IMR-90 (cell line): ENCODE measurements around the gene CD6. TPM values are rescaled to one million over a fixed set of nuclear protein-coding genes. Genes with fewer than 3 reads are reported as not detected.

ENCODE experiments used
- ATAC-seq: fragments of 200-7000 bp; cut with Tn5 transposase; 2 replicates; pipeline ENCODE4 v1.9.1; 2020; ENCODE audit warnings: low read depth, mild to moderate bottlenecking, moderate library complexity
- BruUV-seq: library from RNA; stranded (reverse); fragments of 400-500 nt; replicated peaks from 2 replicates; lab custom pipeline; 2021; lab: Mats Ljungman, UMichigan
- CTCF ChIA-PET: fragments of 300-600 bp; formaldehyde crosslinking; extraction: SDS; loops from one replicate; lab custom pipeline; 2021; ENCODE audit warnings: antibody characterized with exemption; lab: Yijun Ruan, JAX
- POLR2A ChIA-PET: fragments of 300-600 bp; sonication (Branson Sonifier 250); formaldehyde crosslinking; loops from one replicate; lab custom pipeline; 2022; ENCODE audit warnings: antibody characterized with exemption; ENCODE audit not compliant: unreplicated experiment; lab: Charles Lee
- DNase-seq: peaks from one replicate; pipeline ENCODE4 v3.0.0; 2013
- H2AFZ ChIP-seq: replicated peaks from 2 replicates; pipeline ENCODE3; 2013; ENCODE audit warnings: low read length, mild to moderate bottlenecking; ENCODE audit not compliant: poor library complexity
- H2AK5ac ChIP-seq: 2 replicates; pipeline ENCODE4 v1.6.1; 2013; ENCODE audit warnings: low read depth, low read length, inconsistent platforms
- H2AK9ac ChIP-seq: replicated peaks from 2 replicates; pipeline ENCODE3; 2013; ENCODE audit warnings: mild to moderate bottlenecking, low read depth, low read length, moderate library complexity; ENCODE audit not compliant: poor library complexity
- H2BK120ac ChIP-seq: 2 replicates; pipeline ENCODE4 v1.6.1; 2013; ENCODE audit warnings: low read depth, low read length, inconsistent platforms
- H2BK15ac ChIP-seq: 3 replicates; pipeline ENCODE4 v1.6.1; 2013; ENCODE audit warnings: low read depth, low read length, inconsistent platforms
- H2BK20ac ChIP-seq: 2 replicates; pipeline ENCODE4 v1.6.1; 2013; ENCODE audit warnings: low read depth, mild to moderate bottlenecking, inconsistent platforms, low read length, moderate library complexity
- H2BK5ac ChIP-seq: 2 replicates; pipeline ENCODE4 v1.6.1; 2013; ENCODE audit warnings: mild to moderate bottlenecking, low read depth, low read length, inconsistent platforms; ENCODE audit not compliant: poor library complexity, severe bottlenecking
- H3K14ac ChIP-seq: replicated peaks from 2 replicates; pipeline ENCODE4 v1.6.1; 2013; ENCODE audit warnings: low read depth, low read length, inconsistent platforms
- H3K18ac ChIP-seq: 2 replicates; pipeline ENCODE4 v1.6.1; 2013; ENCODE audit warnings: low read depth, low read length, control low read depth
- H3K23ac ChIP-seq: 2 replicates; pipeline ENCODE4 v1.6.1; 2013; ENCODE audit warnings: low read depth, low read length, inconsistent platforms
- H3K27ac ChIP-seq: 2 replicates; pipeline ENCODE4 v1.5.1; 2013; ENCODE audit warnings: mild to moderate bottlenecking, control low read depth, low read length; ENCODE audit not compliant: insufficient read depth
- H3K27me3 ChIP-seq: 2 replicates; pipeline ENCODE4 v1.6.1; 2013; ENCODE audit warnings: low read length; ENCODE audit not compliant: control insufficient read depth, insufficient read depth
- H3K36me3 ChIP-seq: 2 replicates; pipeline ENCODE4 v1.6.1; 2013; ENCODE audit warnings: low read length, mixed read lengths; ENCODE audit not compliant: control insufficient read depth, insufficient read depth
- H3K4ac ChIP-seq: 2 replicates; pipeline ENCODE4 v1.6.1; 2013; ENCODE audit warnings: low read depth, low read length, inconsistent platforms
- H3K4me1 ChIP-seq: 2 replicates; pipeline ENCODE4 v1.6.1; 2013; ENCODE audit warnings: low read length, mixed read lengths; ENCODE audit not compliant: control insufficient read depth, insufficient read depth
- H3K4me2 ChIP-seq: 2 replicates; pipeline ENCODE4 v1.6.1; 2013; ENCODE audit warnings: low read depth, mild to moderate bottlenecking, control low read depth, low read length, moderate library complexity
- H3K4me3 ChIP-seq: 2 replicates; pipeline ENCODE4 v1.5.1; 2013; ENCODE audit warnings: low read depth, mild to moderate bottlenecking, control low read depth, low read length, moderate library complexity; ENCODE audit not compliant: insufficient read depth
- H3K56ac ChIP-seq: 2 replicates; pipeline ENCODE4 v1.6.1; 2013; ENCODE audit warnings: low read length, inconsistent platforms; ENCODE audit not compliant: insufficient read depth; ENCODE audit errors: extremely low read depth
- H3K79me1 ChIP-seq, 2 experiments: 2 replicates each; pipeline ENCODE4 v1.6.1; 2013; ENCODE audit warnings: low read length in 2 of 2, inconsistent platforms in 1 of 2, low read depth in 1 of 2
- H3K9ac ChIP-seq: 2 replicates; pipeline ENCODE4 v1.6.1; 2013; ENCODE audit warnings: low read depth, low read length, control low read depth
- H3K9me1 ChIP-seq: 2 replicates; pipeline ENCODE4 v1.6.1; 2013; ENCODE audit warnings: low read length, inconsistent platforms; ENCODE audit not compliant: insufficient read depth
- H3K9me3 ChIP-seq: 2 replicates; pipeline ENCODE4 v1.6.1; 2013; ENCODE audit warnings: low read length; ENCODE audit not compliant: control insufficient read depth, insufficient read depth
- H4K20me1 ChIP-seq: 2 replicates; pipeline ENCODE4 v1.6.1; 2013; ENCODE audit warnings: low read length, inconsistent platforms; ENCODE audit not compliant: insufficient read depth
- H4K5ac ChIP-seq: 2 replicates; pipeline ENCODE4 v1.6.1; 2013; ENCODE audit warnings: mild to moderate bottlenecking, low read depth, low read length, control low read depth
- H4K8ac ChIP-seq, 2 experiments: 2 replicates each; pipeline ENCODE4 v1.6.1; 2013; ENCODE audit warnings: low read depth in 2 of 2, low read length in 2 of 2, control low read depth in 1 of 2, inconsistent platforms in 1 of 2
- H4K91ac ChIP-seq: 2 replicates; pipeline ENCODE4 v1.6.1; 2013; ENCODE audit warnings: low read depth, low read length, inconsistent platforms; ENCODE audit not compliant: insufficient read depth
- BHLHE40 ChIP-seq: fragments of 150-350 bp; IDR thresholded peaks from 2 replicates; pipeline ENCODE4 v1.6.1; 2016; ENCODE audit warnings: mild to moderate bottlenecking, low read depth, low read length
- CEBPB ChIP-seq: IDR thresholded peaks from 2 replicates; pipeline ENCODE4 v1.6.1; 2012; ENCODE audit warnings: low read depth, low read length, improper control_type of control experiment
- CHD1 ChIP-seq: IDR thresholded peaks from 2 replicates; pipeline ENCODE4 v1.6.1; 2012; ENCODE audit warnings: low read depth, low read length, improper control_type of control experiment
- CTCF ChIP-seq: conservative IDR thresholded peaks from 2 replicates; pipeline ENCODE4 v1.5.1; 2012; ENCODE audit warnings: mild to moderate bottlenecking, low read depth, low read length, improper control_type of control experiment
- ELK1 ChIP-seq: fragments of 150-350 bp; IDR thresholded peaks from 2 replicates; pipeline ENCODE4 v1.6.1; 2016; ENCODE audit warnings: low read depth, mild to moderate bottlenecking, low read length, moderate library complexity, borderline replicate concordance
- FOS ChIP-seq: fragments of 150-350 bp; IDR thresholded peaks from 2 replicates; pipeline ENCODE4 v1.6.1; 2016; ENCODE audit warnings: low read depth, low read length
- MAFK ChIP-seq: IDR thresholded peaks from 2 replicates; pipeline ENCODE4 v1.6.1; 2012; ENCODE audit warnings: low read depth, low read length, improper control_type of control experiment
- MAZ ChIP-seq: IDR thresholded peaks from 2 replicates; pipeline ENCODE4 v1.6.1; 2012; ENCODE audit warnings: low read depth, mild to moderate bottlenecking, low read length, improper control_type of control experiment, moderate library complexity, borderline replicate concordance
- MXI1 ChIP-seq: IDR thresholded peaks from 2 replicates; pipeline ENCODE4 v1.6.1; 2012; ENCODE audit warnings: low read depth, mild to moderate bottlenecking, low read length, moderate library complexity, borderline replicate concordance
- NFE2L2 ChIP-seq: fragments of 150-350 bp; IDR thresholded peaks from 2 replicates; pipeline ENCODE4 v1.6.1; 2016; ENCODE audit warnings: low read depth, mild to moderate bottlenecking, low read length
- POLR2A ChIP-seq: IDR thresholded peaks from 2 replicates; pipeline ENCODE4 v1.6.1; 2012; ENCODE audit warnings: mild to moderate bottlenecking, low read depth, low read length
- RAD21 ChIP-seq: IDR thresholded peaks from 2 replicates; pipeline ENCODE4 v1.6.1; 2012; ENCODE audit warnings: low read length, improper control_type of control experiment
- RFX5 ChIP-seq: IDR thresholded peaks from 2 replicates; pipeline ENCODE4 v1.8.0; 2012; ENCODE audit warnings: low read depth, mild to moderate bottlenecking, low read length, moderate library complexity
- SMC3 ChIP-seq: fragments of 150-350 bp; IDR thresholded peaks from 2 replicates; pipeline ENCODE4 v1.6.1; 2016; ENCODE audit warnings: low read depth, mild to moderate bottlenecking, antibody characterized with exemption, low read length, moderate library complexity
- USF2 ChIP-seq: fragments of 150-350 bp; IDR thresholded peaks from 2 replicates; pipeline ENCODE4 v1.6.1; 2017; ENCODE audit warnings: mild to moderate bottlenecking, antibody characterized with exemption, low read length, low read depth
- WGBS, 2 experiments: methylation state at CpG; one replicate each; pipeline versions ENCODE4 v1.1.5 to v1.1.7; 2013; ENCODE audit warnings: missing lambda C conversion rate in 2 of 2; ENCODE audit not compliant: insufficient read length in 1 of 2; ENCODE audit errors: extremely low coverage in 2 of 2; 5-methylcytosine and 5-hydroxymethylcytosine counted together
- dilution Hi-C: fragments of 300-500 bp; cut with HindIII; formaldehyde crosslinking; loops from one replicate; pipeline ENCODE4 v1.14.3; 2018; ENCODE audit warnings: low sequenced_read_pairs; ENCODE audit not compliant: unreplicated experiment
- in situ Hi-C: fragments of 300-500 bp; cut with MboI; formaldehyde crosslinking; loops from 3 replicates; pipeline ENCODE4 v1.14.3; 2019; ENCODE audit warnings: low sequenced_read_pairs, inconsistent platforms, mixed read lengths
- intact Hi-C: fragments of 100-400 bp; cut with micrococcal nuclease; formaldehyde crosslinking; loops from 2 replicates; pipeline ENCODE4 v1.10.0; 2022
- polyA plus RNA-seq, 3 experiments: library from polyadenylated mRNA; depleted of rRNA; stranded (reverse); fragments of >200 nt; gene quantifications; 2 replicates each; pipeline ENCODE4 v1.2.3, GENCODE V29; 2012; ENCODE audit warnings: low replicate concordance in 1 of 3
- total RNA-seq: library from RNA; depleted of rRNA; stranded (reverse); fragments of >200 nt; gene quantifications from 2 replicates; pipeline ENCODE4 v1.2.3, GENCODE V29; 2012

The CD6 gene
- total and polyA plus RNA-seq, 2 of the 4 experiments (the other 2 are of a cell fraction) = not detected

- H3K23ac ChIP-seq = no peak overlapping the region
- H2BK120ac ChIP-seq = peak overlapping the region; percentile 35; the same call in 1 of the 2 replicates
- H3K18ac ChIP-seq = no peak overlapping the region
- peak overlapping the region; percentile 95 for H2AFZ ChIP-seq
- in situ Hi-C loops = loop anchor here (25.0 kb wide), 1 partner anchor 1336 kb away; no protein-coding TSS in a partner anchor
- H2BK15ac ChIP-seq = peak overlapping the region; percentile 55; the same call in 1 of the 3 replicates
- peaks cover 15% of the 10 kb centered on the region; the same call in 1 of the 2 replicates for H3K9me1 ChIP-seq
- H3K27me3 ChIP-seq = no peaks in the 10 kb centered on the region
- H4K91ac ChIP-seq = 0 out of 2 replicates have a peak overlapping the region, but pooled peaks have one; percentile 41
- TF ChIP-seq USF2 (no peak), MAZ (no peak), FOS (no peak), MXI1 (no peak), MAFK (no peak), NFE2L2 (no peak), RAD21 (no peak), ELK1 (no peak), SMC3 (no peak), CTCF (no peak), RFX5 (no peak), CEBPB (no peak), POLR2A (no peak), CHD1 (no peak), BHLHE40 (no peak)
- peak overlapping the region; percentile 96 for H2AK9ac ChIP-seq
- no peak overlapping the region for H3K4me3 ChIP-seq
- ChIA-PET POLR2A (no interaction called here), CTCF (no interaction called here)
- H3K9me3 ChIP-seq = no peaks in the 10 kb centered on the region
- H4K20me1 ChIP-seq = peaks cover 18% of the 10 kb centered on the region
- H2AK5ac ChIP-seq = no peak overlapping the region
- dilution Hi-C loops = no loop called here
- peaks cover 16% of the 10 kb centered on the region for H3K4me1 ChIP-seq
- no peak overlapping the region for H2BK5ac ChIP-seq
- BruUV-seq = no TSS peak
- no peak overlapping the region; the same call in 1 of the 2 replicates for H3K27ac ChIP-seq
- H3K4me2 ChIP-seq = peak overlapping the region; percentile 94
- peak overlapping the region; percentile 70; the same call in 1 of the 2 replicates for H3K4ac ChIP-seq
- peak overlapping the region; percentile 21; the same call in 1 of the 2 replicates for H3K56ac ChIP-seq
- intact Hi-C loops = no loop called here
- WGBS, 2 experiments = 50% methylated on average over 2 of the region's 6 CpGs; no CpG with 5 or more reads in 1 of the 2 experiments
- DNase-seq (no peak), ATAC-seq (no peak)
- H2BK20ac ChIP-seq = 0 out of 2 replicates have a peak overlapping the region, but pooled peaks have one; percentile 48
- H3K9ac ChIP-seq = no peak overlapping the region
- no peak overlapping the region for H4K5ac ChIP-seq
- H3K36me3 ChIP-seq = peaks cover 33% of the 10 kb centered on the region
- peak overlapping the region; percentile 96; the same call in 1 of the 2 replicates for H3K14ac ChIP-seq
- H3K79me1 ChIP-seq = peaks cover 13 to 47% of the 10 kb centered on the region in 2 experiments; a peak in 3 of 4 replicates
- peak overlapping the region; percentile 76 to 77; a peak in 2 of 4 replicates for H4K8ac ChIP-seq
These were observed 47.7 kb upstream of the CD6 start for GRCh38 chr11:60923800-60924109.
